Kidney epithelial cell (primary cell): ENCODE measurements around the gene TRAPPC11. TPM values are rescaled to one million over a fixed set of nuclear protein-coding genes. Genes with fewer than 3 reads are reported as not detected.

Source experiments
- DNase-seq: peaks from one replicate; pipeline ENCODE4 v3.0.0-alpha.2; 2010; ENCODE audit warnings: low read depth
- H3K27me3 ChIP-seq: 2 replicates; pipeline ENCODE4 v1.6.0; 2011; ENCODE audit warnings: low read length; ENCODE audit not compliant: control insufficient read depth, insufficient read depth
- H3K36me3 ChIP-seq: 2 replicates; pipeline ENCODE4 v1.5.1; 2011; ENCODE audit warnings: low read length; ENCODE audit not compliant: control insufficient read depth, insufficient read depth
- H3K4me3 ChIP-seq: 2 replicates; pipeline ENCODE4 v1.5.1; 2011; ENCODE audit warnings: low read depth, mild to moderate bottlenecking, control low read depth, low read length
- CTCF ChIP-seq: IDR thresholded peaks from 2 replicates; pipeline ENCODE4 v1.5.1; 2011; ENCODE audit warnings: mild to moderate bottlenecking, moderate library complexity, low read length, control low read depth, inconsistent platforms; ENCODE audit not compliant: insufficient read depth, poor library complexity, severe bottlenecking
- total RNA-seq: library from RNA; depleted of rRNA; stranded (reverse); fragments of >200 nt; gene quantifications from 2 replicates; pipeline ENCODE4 v1.2.3, GENCODE V29; 2015

TRAPPC11 gene
- total RNA-seq, 1 donor from 2014 or later = 30.3 TPM

GRCh38 chr4:183733181-183733580 lies 74.1 kb downstream of the TRAPPC11 start:
- DNase-seq = no peak
- Histone ChIP-seq H3K27me3 (no peaks in the 10 kb centered on the region), H3K36me3 (no peaks in the 10 kb centered on the region), H3K4me3 (no peak overlapping the region)
- no peak for TF ChIP-seq CTCF

- Histone ChIP-seq H3K36me3 (no peaks in the 10 kb centered on the region), H3K27me3 (no peaks in the 10 kb centered on the region), H3K4me3 (no peak overlapping the region)
- no peak for DNase-seq
- TF ChIP-seq CTCF = no peak
Measured at GRCh38 chr4:183738081-183738673, 79.1 kb downstream of the TRAPPC11 start.

GRCh38 chr4:183738961-183739360 lies 79.9 kb downstream of the TRAPPC11 start:
- Histone ChIP-seq H3K27me3 (no peaks in the 10 kb centered on the region), H3K36me3 (no peaks in the 10 kb centered on the region), H3K4me3 (no peak overlapping the region)
- TF ChIP-seq CTCF = no peak
- no peak for DNase-seq

GRCh38 chr4:183746305-183747229 lies 87.5 kb downstream of the TRAPPC11 start:
- Histone ChIP-seq H3K27me3 (no peaks in the 10 kb centered on the region), H3K36me3 (no peaks in the 10 kb centered on the region), H3K4me3 (no peak overlapping the region)
- TF ChIP-seq CTCF = no peak
- DNase-seq = peak; percentile 66

GRCh38 chr4:183747380-183747779 lies 88.3 kb downstream of the TRAPPC11 start:
- DNase-seq = no peak
- no peak overlapping the region for H3K4me3 ChIP-seq
- H3K36me3 ChIP-seq = no peaks in the 10 kb centered on the region
- H3K27me3 ChIP-seq = no peaks in the 10 kb centered on the region
- TF ChIP-seq CTCF = no peak
